ENCODE results near the gene ITM2C.

DNA sequence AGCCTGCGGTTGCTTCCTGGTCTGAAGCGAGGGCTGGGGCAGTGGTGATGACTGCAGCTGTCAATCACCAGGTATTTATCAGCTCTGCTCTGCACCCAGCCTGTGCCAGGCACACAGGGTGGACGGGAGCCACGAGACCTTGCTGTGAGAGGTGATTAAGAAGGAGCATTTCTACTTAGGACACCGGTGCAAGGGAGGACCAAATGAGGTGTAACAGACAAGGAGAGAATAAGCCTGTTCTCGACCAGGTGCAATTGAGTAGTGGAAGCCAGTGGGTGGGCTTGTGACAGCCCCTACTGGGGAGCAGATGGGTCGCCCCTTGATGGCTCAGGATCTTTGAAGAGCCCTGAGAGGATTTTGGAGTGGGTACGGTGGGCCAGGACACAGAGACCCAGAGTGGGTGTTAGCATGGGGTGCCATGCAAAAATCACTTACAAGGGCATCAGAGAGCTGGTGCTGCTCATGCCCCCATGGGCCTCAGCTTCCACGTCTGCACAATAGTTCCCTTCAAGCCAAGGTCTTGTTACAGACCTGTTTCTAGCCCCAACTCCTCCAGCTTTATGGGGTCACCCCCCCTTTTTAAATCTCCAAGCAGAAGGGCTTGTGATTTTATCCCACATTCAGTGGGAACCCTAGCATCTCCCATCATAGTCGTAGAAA, 35.7 kb downstream of the ITM2C start:
- TF ChIP-seq CTCF (conservative IDR thresholded peaks at IDR 0.05) (no peak), ZFX (IDR thresholded peaks at IDR 0.05) (no peak)
